ENCODE results near the gene NFATC2.

NFATC2 gene

GRCh38 chr20:51420111-51420510 is 122.4 kb downstream of the NFATC2 start:
- TF ChIP-seq FOXP2 (optimal IDR thresholded peaks at IDR 0.05; ENCODE audit: borderline replicate concordance, extremely low read depth, extremely low read length, insufficient read depth), result no peak
- no peak for TF ChIP-seq POLR2AphosphoS5 (IDR thresholded peaks at IDR 0.05; ENCODE audit: low read depth, low read length)
- no peak for TF ChIP-seq REST (IDR thresholded peaks at IDR 0.05; ENCODE audit: insufficient read depth in 1 of 2, low read depth in 2 of 2, low read length in 2 of 2)
- no peak for TF ChIP-seq TAF1 (IDR thresholded peaks at IDR 0.05; ENCODE audit: borderline replicate concordance, insufficient read depth, low read length)
- no peak for TF ChIP-seq SIN3A (IDR thresholded peaks at IDR 0.05; ENCODE audit: borderline replicate concordance, insufficient read depth, low read length)

- TF ChIP-seq POLR2AphosphoS5 (IDR thresholded peaks at IDR 0.05; ENCODE audit: low read depth, low read length) (no peak), REST (IDR thresholded peaks at IDR 0.05; ENCODE audit: insufficient read depth in 1 of 2, low read depth in 2 of 2, low read length in 2 of 2) (no peak), TAF1 (IDR thresholded peaks at IDR 0.05; ENCODE audit: borderline replicate concordance, insufficient read depth, low read length) (no peak), FOXP2 (optimal IDR thresholded peaks at IDR 0.05; ENCODE audit: borderline replicate concordance, extremely low read depth, extremely low read length, insufficient read depth) (no peak), SIN3A (IDR thresholded peaks at IDR 0.05; ENCODE audit: borderline replicate concordance, insufficient read depth, low read length) (no peak)
These were observed 122.9 kb downstream of the NFATC2 start for GRCh38 chr20:51419646-51420045.

GRCh38 chr20:51419231-51419630 is 123.3 kb downstream of the NFATC2 start:
- TF ChIP-seq REST (IDR thresholded peaks at IDR 0.05; ENCODE audit: insufficient read depth in 1 of 2, low read depth in 2 of 2, low read length in 2 of 2) (no peak), POLR2AphosphoS5 (IDR thresholded peaks at IDR 0.05; ENCODE audit: low read depth, low read length) (no peak), FOXP2 (optimal IDR thresholded peaks at IDR 0.05; ENCODE audit: borderline replicate concordance, extremely low read depth, extremely low read length, insufficient read depth) (no peak), TAF1 (IDR thresholded peaks at IDR 0.05; ENCODE audit: borderline replicate concordance, insufficient read depth, low read length) (no peak), SIN3A (IDR thresholded peaks at IDR 0.05; ENCODE audit: borderline replicate concordance, insufficient read depth, low read length) (no peak)

- TF ChIP-seq TAF1 (IDR thresholded peaks at IDR 0.05; ENCODE audit: borderline replicate concordance, insufficient read depth, low read length) (no peak), POLR2AphosphoS5 (IDR thresholded peaks at IDR 0.05; ENCODE audit: low read depth, low read length) (no peak), REST (IDR thresholded peaks at IDR 0.05; ENCODE audit: insufficient read depth in 1 of 2, low read depth in 2 of 2, low read length in 2 of 2) (no peak), SIN3A (IDR thresholded peaks at IDR 0.05; ENCODE audit: borderline replicate concordance, insufficient read depth, low read length) (no peak), FOXP2 (optimal IDR thresholded peaks at IDR 0.05; ENCODE audit: borderline replicate concordance, extremely low read depth, extremely low read length, insufficient read depth) (no peak)
These were observed 124.4 kb downstream of the NFATC2 start for GRCh38 chr20:51418137-51418529.

All from PFSK-1 (cell line).